Measurements from ENCODE around the gene IQSEC3.

The IQSEC3 gene

GRCh38 chr12:84056-84455, 17.5 kb downstream of the IQSEC3 start:
- no peak for DNase-seq

- DNase-seq, result no peak
These were observed 18.7 kb downstream of the IQSEC3 start for GRCh38 chr12:85191-85666.

- DNase-seq, result no peak
These were observed 20.7 kb downstream of the IQSEC3 start for GRCh38 chr12:87315-87714.

GRCh38 chr12:87856-88255, 21.3 kb downstream of the IQSEC3 start:
- DNase-seq, result no peak

- DNase-seq, result no peak
These were observed 23.1 kb downstream of the IQSEC3 start for GRCh38 chr12:89653-90052.

- no peak for DNase-seq
These were observed 24.6 kb downstream of the IQSEC3 start for GRCh38 chr12:91213-91612.

- no peak for DNase-seq
These were observed 26.9 kb downstream of the IQSEC3 start for GRCh38 chr12:93266-94005.

GRCh38 chr12:96543-96942, 30.0 kb downstream of the IQSEC3 start:
- no peak for DNase-seq

- DNase-seq, result no peak
These were observed 32.4 kb downstream of the IQSEC3 start for GRCh38 chr12:98924-99352.

GRCh38 chr12:99605-100004, 33.0 kb downstream of the IQSEC3 start:
- no peak for DNase-seq

- no peak for DNase-seq
These were observed 35.7 kb downstream of the IQSEC3 start for GRCh38 chr12:101969-102878.

GRCh38 chr12:102879-103168, 36.3 kb downstream of the IQSEC3 start:
- DNase-seq, result no peak

GRCh38 chr12:103169-103981, 36.8 kb downstream of the IQSEC3 start:
- no peak for DNase-seq

GRCh38 chr12:104551-105081, 38.0 kb downstream of the IQSEC3 start:
- peak; percentile 12 to 48 for DNase-seq

- DNase-seq, result no peak
These were observed 39.1 kb downstream of the IQSEC3 start for GRCh38 chr12:105696-106095.

GRCh38 chr12:106118-106591, 39.6 kb downstream of the IQSEC3 start:
- DNase-seq, result peak; percentile 5 to 19

- no peak for DNase-seq
These were observed 42.0 kb downstream of the IQSEC3 start for GRCh38 chr12:108594-108993.

- no peak for DNase-seq
These were observed 42.9 kb downstream of the IQSEC3 start for GRCh38 chr12:109446-109845.

GRCh38 chr12:109872-110271, 43.3 kb downstream of the IQSEC3 start:
- no peak for DNase-seq

- DNase-seq, result peak; percentile 14 to 24
These were observed 45.3 kb downstream of the IQSEC3 start for GRCh38 chr12:111699-112493.

- DNase-seq, result no peak
These were observed 46.8 kb downstream of the IQSEC3 start for GRCh38 chr12:113347-113746.

- no peak for DNase-seq
These were observed 48.2 kb downstream of the IQSEC3 start for GRCh38 chr12:114626-115211.
